Choroid plexus epithelial cell (primary cell): ENCODE measurements around the gene LCOR.

ENCODE experiments used
- DNase-seq: peaks from one replicate; pipeline ENCODE4 v3.0.0-alpha.2; 2010; ENCODE audit warnings: low read depth
- H3K4me3 ChIP-seq: 2 replicates; pipeline ENCODE4 v1.5.1; 2011; ENCODE audit warnings: low read depth, mild to moderate bottlenecking, control low read depth, low read length, moderate library complexity
- CTCF ChIP-seq: conservative IDR thresholded peaks from 2 replicates; pipeline ENCODE4 v1.5.1; 2011; ENCODE audit warnings: low read depth, mild to moderate bottlenecking, control low read depth, inconsistent platforms, low read length, moderate library complexity

The LCOR gene

DNA sequence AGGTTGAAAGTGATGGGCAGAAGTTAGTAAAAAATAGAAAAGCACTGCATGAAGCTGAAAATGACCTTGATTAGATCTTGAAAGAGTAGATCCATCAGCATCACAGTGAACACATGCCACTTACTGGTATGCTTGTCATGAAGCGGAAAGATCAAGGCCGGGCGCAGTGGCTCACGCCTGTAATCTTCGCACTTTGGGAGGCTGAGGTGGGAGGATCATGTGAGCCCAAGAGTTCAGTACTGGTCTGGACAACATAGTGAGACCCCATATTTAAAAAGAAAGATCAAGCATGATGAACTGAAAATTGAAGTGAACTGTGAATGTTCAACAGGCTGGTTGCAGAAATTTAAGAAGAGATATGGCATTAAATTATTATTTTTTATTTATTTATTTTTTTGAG, 18.0 kb downstream of the LCOR start:
- no peak for DNase-seq
- no peak for TF ChIP-seq CTCF

GRCh38 chr10:96850825-96851224, 18.7 kb downstream of the LCOR start:
- DNase-seq = peak; percentile 97
- TF ChIP-seq CTCF = no peak
- no peak overlapping the region for H3K4me3 ChIP-seq

More for the DNA sequence above, 18.0 kb downstream of the LCOR start:
- H3K4me3 ChIP-seq = no peak overlapping the region

- no peak overlapping the region for H3K4me3 ChIP-seq
- TF ChIP-seq CTCF = no peak
Measured at GRCh38 chr10:96851281-96851680, 19.2 kb downstream of the LCOR start.

DNA sequence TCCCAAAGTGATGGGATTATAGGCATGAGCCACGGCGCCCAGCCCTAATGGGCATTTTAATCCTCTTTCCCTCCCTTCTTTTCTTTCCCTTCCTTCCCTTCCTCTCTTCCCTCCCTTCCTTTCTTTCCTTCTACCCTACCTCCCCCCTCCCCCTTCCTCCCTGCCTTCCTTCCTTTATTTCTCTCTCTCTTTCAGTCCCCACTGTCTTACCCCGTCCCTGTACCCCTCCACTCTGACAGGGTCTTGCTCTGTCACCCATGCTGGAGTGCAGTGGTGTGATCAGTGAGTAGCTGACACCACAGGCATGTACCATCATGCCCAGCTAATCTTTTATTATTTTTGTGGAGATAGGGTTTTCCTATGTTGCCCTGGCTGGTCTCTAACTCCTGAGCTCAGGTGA, 24.2 kb downstream of the LCOR start:
- no peak for TF ChIP-seq CTCF
- H3K4me3 ChIP-seq = no peak overlapping the region
- DNase-seq = no peak

More at GRCh38 chr10:96851281-96851680, 19.2 kb downstream of the LCOR start:
- DNase-seq = no peak

- H3K4me3 ChIP-seq = no peak overlapping the region
- TF ChIP-seq CTCF = no peak
- DNase-seq = peak; percentile 33
Measured at GRCh38 chr10:96857301-96858012, 25.4 kb downstream of the LCOR start.

DNA sequence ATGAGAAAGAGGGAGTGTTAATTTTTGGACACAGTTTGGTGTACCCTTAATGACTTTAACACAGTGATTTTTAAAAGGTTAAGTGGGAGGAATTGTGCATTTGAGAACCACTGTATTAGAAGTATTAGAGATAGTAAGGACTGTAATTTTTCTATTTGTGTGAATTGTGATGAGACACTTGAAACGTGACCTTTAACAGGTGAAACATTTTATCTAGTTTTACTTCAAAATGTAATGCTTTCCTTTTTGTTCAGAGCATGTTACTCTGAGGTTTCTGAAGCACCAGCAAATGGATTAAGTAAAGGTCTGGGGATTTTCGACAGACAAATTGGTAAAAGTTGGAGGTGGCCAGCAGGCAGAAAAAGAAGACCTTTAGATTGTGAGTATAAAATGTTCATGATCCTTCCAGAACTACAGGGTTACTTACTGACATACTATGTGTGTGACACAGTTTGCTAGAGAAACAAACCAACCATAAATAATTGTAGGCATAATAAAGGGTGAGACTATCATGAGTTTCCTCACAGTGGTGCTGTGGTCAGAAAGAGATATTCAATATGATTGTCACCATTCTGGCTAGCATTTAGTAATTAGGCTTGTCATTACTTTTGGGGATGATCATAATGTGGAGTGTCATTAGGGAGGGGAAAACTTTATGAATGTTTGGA, 26.1 kb downstream of the LCOR start:
- no peak for DNase-seq
- H3K4me3 ChIP-seq = no peak overlapping the region
- TF ChIP-seq CTCF = no peak

DNA sequence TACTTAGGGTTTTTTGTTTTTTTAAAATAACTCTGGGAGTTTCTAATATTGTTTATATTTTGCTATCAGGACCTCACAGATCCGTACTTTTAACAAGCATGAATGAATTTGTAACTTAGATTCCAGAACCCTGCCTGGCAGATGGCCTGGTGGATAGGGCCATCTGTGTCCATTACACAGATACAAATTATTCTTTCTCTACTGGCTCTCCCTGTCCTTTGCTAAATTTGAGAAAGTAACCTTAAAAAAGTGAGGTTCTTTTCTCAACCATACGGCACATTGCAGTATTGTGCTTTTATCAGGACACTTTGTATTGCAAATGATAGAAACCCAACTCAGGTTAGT, 26.6 kb downstream of the LCOR start:
- TF ChIP-seq CTCF = no peak
- H3K4me3 ChIP-seq = no peak overlapping the region
- no peak for DNase-seq
